HCT116 (cell line): ENCODE results near the gene BBIP1. TPM values are rescaled to one million over a fixed set of nuclear protein-coding genes. Genes with fewer than 3 reads are reported as not detected.

Experiments
- ATAC-seq: fragments of 200-7000 bp; cut with Tn5 transposase; 2 replicates; pipeline ENCODE4 v1.9.1; 2020; ENCODE audit warnings: mild to moderate bottlenecking, moderate library complexity
- Bru-seq: library from RNA; stranded (reverse); fragments of 400-500 nt; gene quantifications from one replicate; lab custom pipeline; 2021; lab: Mats Ljungman, UMichigan
- BruChase-seq, 2 experiments: library from RNA; stranded (reverse); fragments of 400-500 nt; gene quantifications; one replicate each; lab custom pipeline; 2021; lab: Mats Ljungman, UMichigan
- BruUV-seq: library from RNA; stranded (reverse); fragments of 400-500 nt; replicated peaks from 2 replicates; lab custom pipeline; 2021; lab: Mats Ljungman, UMichigan
- CTCF ChIA-PET: fragments of 300-600 bp; sonication (Branson Sonifier 250); formaldehyde crosslinking; loops from one replicate; lab custom pipeline; 2021; ENCODE audit warnings: antibody characterized with exemption; lab: Charles Lee
- POLR2A ChIA-PET: fragments of 300-600, 350-600 bp; sonication (Branson Sonifier 250); formaldehyde crosslinking; loops from one replicate; lab custom pipeline; 2021; ENCODE audit warnings: antibody characterized with exemption; lab: Charles Lee
- RAD21 ChIA-PET, 2 experiments: fragments of 300-600 bp; sonication (Branson Sonifier 250); formaldehyde crosslinking; loops; one replicate each; lab custom pipeline; 2023; ENCODE audit warnings: low total read pairs in 2 of 2; ENCODE audit not compliant: uncharacterized antibody in 2 of 2, unreplicated experiment in 2 of 2, low non-redundant PET in 1 of 2; lab: Charles Lee
- DNase-seq: peaks from one replicate; pipeline ENCODE4 v3.0.0-alpha.2; 2010; ENCODE audit warnings: low read depth, low spot score
- H2AFZ ChIP-seq: fragments of 200-600 bp; shearing (Covaris generic), sonication (generic); 2 replicates; pipeline ENCODE4 v1.6.1; 2017; ENCODE audit warnings: low read depth, mixed run types, mixed read lengths, antibody characterized with exemption, low read length; ENCODE audit not compliant: poor library complexity, severe bottlenecking
- H3K27ac ChIP-seq: 2 replicates; pipeline ENCODE4 v1.5.1; 2012; ENCODE audit warnings: low read depth, low read length
- H3K27me3 ChIP-seq: fragments of 200-600 bp; sonication (generic); 2 replicates; pipeline ENCODE4 v1.6.1; 2016; ENCODE audit warnings: mixed run types, low read length, mixed read lengths; ENCODE audit not compliant: insufficient read depth
- H3K36me3 ChIP-seq, 2 experiments: fragments of 200-500 bp in 1 of 2; fragments of 200-600 bp in 1 of 2; sonication (Bioruptor generic) in 1 of 2; sonication (generic) in 1 of 2; 2 replicates each; pipeline versions ENCODE4 v1.5.1 to v1.6.1; 2014 to 2016; ENCODE audit warnings: low read length in 2 of 2, inconsistent platforms in 1 of 2, mixed read lengths in 1 of 2, mixed run types in 1 of 2; ENCODE audit not compliant: insufficient read depth in 2 of 2, control insufficient read depth in 1 of 2
- H3K4me1 ChIP-seq, 2 experiments: fragments of 200-600 bp in 1 of 2; sonication (generic) in 1 of 2; 2 replicates each; pipeline versions ENCODE4 v1.5.1 to v1.6.1; 2012 to 2017; ENCODE audit warnings: low read length in 2 of 2, inconsistent platforms in 1 of 2, mild to moderate bottlenecking in 1 of 2, mixed read lengths in 1 of 2, mixed run types in 1 of 2, moderate library complexity in 1 of 2; ENCODE audit not compliant: insufficient read depth in 2 of 2, control insufficient read depth in 1 of 2
- H3K4me2 ChIP-seq: fragments of 200-600 bp; sonication (generic); 2 replicates; pipeline ENCODE4 v1.6.1; 2017; ENCODE audit warnings: mixed run types, low read length, mixed read lengths
- H3K4me3 ChIP-seq, 2 experiments: fragments of 200-600 bp in 1 of 2; sonication (generic) in 1 of 2; replicated peaks in 1 of 2; 2 replicates each; pipeline ENCODE4 v1.5.1; 2011 to 2016; ENCODE audit warnings: low read length in 2 of 2, control low read depth in 1 of 2, low read depth in 1 of 2, mild to moderate bottlenecking in 1 of 2, mixed read lengths in 1 of 2, mixed run types in 1 of 2
- H3K79me2 ChIP-seq: fragments of 200-600 bp; sonication (generic); 2 replicates; pipeline ENCODE4 v1.6.1; 2017; ENCODE audit warnings: mild to moderate bottlenecking, mixed run types, low read length, moderate library complexity, mixed read lengths; ENCODE audit not compliant: insufficient read depth
- H3K9ac ChIP-seq: fragments of 200-600 bp; sonication (generic); 2 replicates; pipeline ENCODE4 v1.6.1; 2016; ENCODE audit warnings: low read length, mixed read lengths
- H3K9me2 ChIP-seq: fragments of 200-600 bp; sonication (generic), shearing (Covaris generic); 2 replicates; pipeline ENCODE4 v1.6.1; 2017; ENCODE audit warnings: mixed run types, mild to moderate bottlenecking, moderate library complexity; ENCODE audit not compliant: insufficient read depth
- H3K9me3 ChIP-seq, 2 experiments: fragments of 200-500 bp in 1 of 2; fragments of 200-600 bp in 1 of 2; sonication (Bioruptor generic) in 1 of 2; sonication (generic) in 1 of 2; 2 replicates each; pipeline ENCODE4 v1.6.1; 2014 to 2017; ENCODE audit warnings: low read length in 2 of 2, mixed read lengths in 2 of 2, inconsistent platforms in 1 of 2, low read depth in 1 of 2, mild to moderate bottlenecking in 1 of 2, mixed run types in 1 of 2, moderate library complexity in 1 of 2; ENCODE audit not compliant: control insufficient read depth in 1 of 2, insufficient read depth in 1 of 2
- H4K20me1 ChIP-seq: fragments of 200-600 bp; sonication (generic), shearing (Covaris generic); 2 replicates; pipeline ENCODE4 v1.6.1; 2017; ENCODE audit warnings: mixed run types, mild to moderate bottlenecking, moderate library complexity; ENCODE audit not compliant: insufficient read depth
- CBX3 ChIP-seq: IDR thresholded peaks from 2 replicates; pipeline ENCODE4 v1.6.1; 2012; ENCODE audit warnings: low read depth
- CEBPB ChIP-seq: IDR thresholded peaks from 2 replicates; pipeline ENCODE4 v1.6.1; 2012; ENCODE audit warnings: low read depth
- EZH2phosphoT487 ChIP-seq: fragments of 200-600 bp; IDR thresholded peaks from 2 replicates; pipeline ENCODE4 v1.6.1; 2018; ENCODE audit warnings: antibody characterized with exemption, borderline replicate concordance
- JUND ChIP-seq: IDR thresholded peaks from 2 replicates; pipeline ENCODE4 v1.6.1; 2012
- POLR2A ChIP-seq: IDR thresholded peaks from 2 replicates; pipeline ENCODE4 v1.7.0; 2011; ENCODE audit warnings: borderline replicate concordance; ENCODE audit not compliant: insufficient read depth, insufficient read length; ENCODE audit errors: extremely low read depth
- POLR2AphosphoS5 ChIP-seq: IDR thresholded peaks from 2 replicates; pipeline ENCODE4 v1.6.1; 2011; ENCODE audit warnings: mild to moderate bottlenecking, low read depth, low read length, moderate library complexity
- RAD21 ChIP-seq: IDR thresholded peaks from 2 replicates; pipeline ENCODE4 v1.6.1; 2012; ENCODE audit warnings: low read depth, mild to moderate bottlenecking
- SIN3A ChIP-seq: IDR thresholded peaks from 2 replicates; pipeline ENCODE4 v1.6.1; 2012; ENCODE audit warnings: low read depth
- SP1 ChIP-seq: IDR thresholded peaks from 2 replicates; pipeline ENCODE4 v1.6.1; 2012; ENCODE audit warnings: low read depth
- SRF ChIP-seq: IDR thresholded peaks from 2 replicates; pipeline ENCODE4 v1.6.1; 2012; ENCODE audit warnings: low read depth
- TCF7L2 ChIP-seq: IDR thresholded peaks from 2 replicates; pipeline ENCODE4 v1.7.0; 2011; ENCODE audit warnings: borderline replicate concordance, inconsistent platforms; ENCODE audit not compliant: insufficient read depth, insufficient read length; ENCODE audit errors: extremely low read depth
- YY1 ChIP-seq: IDR thresholded peaks from 2 replicates; pipeline ENCODE4 v1.6.1; 2011; ENCODE audit warnings: low read length, low read depth, moderate library complexity, mild to moderate bottlenecking; ENCODE audit not compliant: insufficient replicate concordance; ENCODE audit errors: extremely low read depth
- intact Hi-C: fragments of 100-400 bp; cut with micrococcal nuclease; formaldehyde crosslinking; loops from 2 replicates; pipeline ENCODE4 v1.10.0; 2022
- long read RNA-seq: library from polyadenylated mRNA; unstranded; transcript quantifications from one replicate; pipeline ENCODE4 v2.0.0, GENCODE V29; 2021; ENCODE audit not compliant: unreplicated experiment
- polyA plus RNA-seq: library from polyadenylated mRNA; unstranded; fragments of >200 nt; gene quantifications from 2 replicates; pipeline ENCODE4 v1.2.1, GENCODE V29; 2012; ENCODE audit warnings: missing spikeins
- total RNA-seq: library from RNA; stranded (reverse); gene quantifications from one replicate; pipeline ENCODE4 v1.2.1, GENCODE V29; 2021; ENCODE audit not compliant: unreplicated experiment
- TF ChIP-seq, protein P1 (sequence below): IDR thresholded peaks from 2 replicates; pipeline ENCODE4 v1.6.1; 2012; ENCODE audit warnings: low read depth
- TF ChIP-seq, protein P2 (sequence below): IDR thresholded peaks from 2 replicates; pipeline ENCODE4 v1.6.1; 2012
- TF ChIP-seq, protein P3 (sequence below): IDR thresholded peaks from 2 replicates; pipeline ENCODE4 v1.6.1; 2012
- TF ChIP-seq, protein P4 (sequence below): IDR thresholded peaks from 2 replicates; pipeline ENCODE4 v1.6.1; 2011; ENCODE audit warnings: mild to moderate bottlenecking, low read length, moderate library complexity; ENCODE audit not compliant: insufficient replicate concordance; ENCODE audit errors: extremely low read depth

Gene BBIP1, protein sequence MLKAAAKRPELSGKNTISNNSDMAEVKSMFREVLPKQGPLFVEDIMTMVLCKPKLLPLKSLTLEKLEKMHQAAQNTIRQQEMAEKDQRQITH
- total RNA-seq (38.9 TPM), Bru-seq, nascent RNA (percentile 82 among the genes with signal in this experiment), BruChase-seq, experiment 1, labeled RNA remaining after a 6-hour chase (percentile 81 among the genes with signal in this experiment), BruChase-seq, experiment 2, labeled RNA remaining after a 2-hour chase (percentile 90 among the genes with signal in this experiment)
- 15.2 and 25.5 TPM in 2 replicates for polyA plus RNA-seq
- long read RNA-seq, full-length matches to known transcripts, result 7 of 12 reads
- long read RNA-seq, partial matches to known transcripts, result 3 of 12 reads
- long read RNA-seq, other reads (novel, unspliced or antisense), result 2 of 12 reads

DNA sequence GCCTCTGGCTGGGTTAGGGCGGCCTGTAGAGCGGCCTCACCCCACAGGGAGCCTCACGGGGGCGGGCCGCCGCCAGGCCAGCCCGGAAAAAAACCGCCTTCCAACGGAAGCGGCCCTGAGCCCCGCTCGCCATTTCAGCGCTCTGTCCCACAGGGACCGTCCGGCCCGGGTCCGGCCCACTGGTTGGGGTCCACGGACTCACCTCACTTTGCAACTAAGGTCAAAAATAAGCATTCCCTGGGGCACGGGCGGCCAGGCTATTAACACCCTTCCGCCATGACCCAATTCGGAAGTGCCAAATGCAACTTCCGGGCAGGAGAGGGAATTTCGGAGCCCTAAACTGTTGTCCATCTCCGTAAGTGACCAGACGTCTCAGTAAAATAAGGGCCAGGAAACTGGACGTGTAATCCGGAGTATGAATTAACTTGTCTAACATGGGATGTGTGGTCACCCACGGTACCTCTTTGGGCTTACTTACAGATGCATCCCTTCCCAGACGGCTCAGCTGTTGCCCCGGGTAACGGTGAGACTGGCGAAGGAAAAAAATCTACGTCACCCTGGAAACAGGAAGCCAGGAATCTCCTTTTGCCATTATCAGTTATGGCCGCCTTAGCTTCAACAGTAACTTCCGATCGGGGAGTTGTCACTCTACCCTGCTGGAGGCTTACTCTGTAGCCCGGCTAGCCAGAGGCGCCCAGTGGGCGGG is at the start of gene BBIP1:
Gene BBIP1 (minus strand): TSS at position 538 of the 706 bp plus-strand sequence. CDS start 1,023 bp downstream, outside the sequence.
- H3K4me2 ChIP-seq, result peak within 1 kb of the TSS; percentile 89
- H3K36me3 ChIP-seq, result no peaks in the 10 kb centered on the region
- intact Hi-C loops, result no loop called here
- DNase-seq, result peak; percentile 100
- no peaks in the 10 kb centered on the region for H3K27me3 ChIP-seq
- ChIA-PET CTCF (interaction anchor here (0.6 to 1.8 kb wide), 13 partner anchors 17 to 783 kb away, joined by 3 to 9 read pairs (median 3); no protein-coding TSS in a partner anchor), POLR2A (interaction anchor here (0.6 to 3.0 kb wide), 23 partner anchors 8 to 1457 kb away, joined by 3 to 35 read pairs (median 5); partner anchors contain the start of gene PDCD4), RAD21 (interaction anchor here in 1 of 2 experiments (0.7 to 1.2 kb wide), 2 partner anchors 172 to 261 kb away, joined by 3 read pairs; no protein-coding TSS in a partner anchor)
- peak within 1 kb of the TSS; percentile 80 to 86 for H3K4me3 ChIP-seq
- ATAC-seq, result peak; percentile 91
- no peaks in the 10 kb centered on the region for H3K9me3 ChIP-seq
- no peaks in the 10 kb centered on the region; the same call in 1 of the 2 replicates for H4K20me1 ChIP-seq
- BruUV-seq, result TSS peak; percentile 57
- no peaks in the 10 kb centered on the region for H3K9me2 ChIP-seq
- H3K79me2 ChIP-seq, result peaks cover 42% of the 10 kb centered on the region
- H3K9ac ChIP-seq, result peak within 1 kb of the TSS; percentile 77
- H3K27ac ChIP-seq, result peak within 1 kb of the TSS; percentile 83
- peak within 1 kb of the TSS; percentile 76 for H2AFZ ChIP-seq
- H3K4me1 ChIP-seq, result peaks cover 4 to 17% of the 10 kb centered on the region in 2 experiments; a peak in 3 of 4 replicates
- TF ChIP-seq, protein P1, sequence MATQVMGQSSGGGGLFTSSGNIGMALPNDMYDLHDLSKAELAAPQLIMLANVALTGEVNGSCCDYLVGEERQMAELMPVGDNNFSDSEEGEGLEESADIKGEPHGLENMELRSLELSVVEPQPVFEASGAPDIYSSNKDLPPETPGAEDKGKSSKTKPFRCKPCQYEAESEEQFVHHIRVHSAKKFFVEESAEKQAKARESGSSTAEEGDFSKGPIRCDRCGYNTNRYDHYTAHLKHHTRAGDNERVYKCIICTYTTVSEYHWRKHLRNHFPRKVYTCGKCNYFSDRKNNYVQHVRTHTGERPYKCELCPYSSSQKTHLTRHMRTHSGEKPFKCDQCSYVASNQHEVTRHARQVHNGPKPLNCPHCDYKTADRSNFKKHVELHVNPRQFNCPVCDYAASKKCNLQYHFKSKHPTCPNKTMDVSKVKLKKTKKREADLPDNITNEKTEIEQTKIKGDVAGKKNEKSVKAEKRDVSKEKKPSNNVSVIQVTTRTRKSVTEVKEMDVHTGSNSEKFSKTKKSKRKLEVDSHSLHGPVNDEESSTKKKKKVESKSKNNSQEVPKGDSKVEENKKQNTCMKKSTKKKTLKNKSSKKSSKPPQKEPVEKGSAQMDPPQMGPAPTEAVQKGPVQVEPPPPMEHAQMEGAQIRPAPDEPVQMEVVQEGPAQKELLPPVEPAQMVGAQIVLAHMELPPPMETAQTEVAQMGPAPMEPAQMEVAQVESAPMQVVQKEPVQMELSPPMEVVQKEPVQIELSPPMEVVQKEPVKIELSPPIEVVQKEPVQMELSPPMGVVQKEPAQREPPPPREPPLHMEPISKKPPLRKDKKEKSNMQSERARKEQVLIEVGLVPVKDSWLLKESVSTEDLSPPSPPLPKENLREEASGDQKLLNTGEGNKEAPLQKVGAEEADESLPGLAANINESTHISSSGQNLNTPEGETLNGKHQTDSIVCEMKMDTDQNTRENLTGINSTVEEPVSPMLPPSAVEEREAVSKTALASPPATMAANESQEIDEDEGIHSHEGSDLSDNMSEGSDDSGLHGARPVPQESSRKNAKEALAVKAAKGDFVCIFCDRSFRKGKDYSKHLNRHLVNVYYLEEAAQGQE, result no peak
- TF ChIP-seq POLR2A, result no peak
- peak; percentile 26; the same call in 1 of the 2 replicates for TF ChIP-seq CBX3
- no peak for TF ChIP-seq CEBPB
- no peak for TF ChIP-seq EZH2phosphoT487
- TF ChIP-seq, protein P2, sequence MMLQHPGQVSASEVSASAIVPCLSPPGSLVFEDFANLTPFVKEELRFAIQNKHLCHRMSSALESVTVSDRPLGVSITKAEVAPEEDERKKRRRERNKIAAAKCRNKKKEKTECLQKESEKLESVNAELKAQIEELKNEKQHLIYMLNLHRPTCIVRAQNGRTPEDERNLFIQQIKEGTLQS, result no peak
- no peak for TF ChIP-seq RAD21
- TF ChIP-seq SP1, result peak; percentile 93
- TF ChIP-seq POLR2AphosphoS5, result peak; percentile 70
- peak; percentile 26 for TF ChIP-seq TCF7L2
- peak; percentile 80 for TF ChIP-seq SIN3A
- peak; percentile 97 for TF ChIP-seq SRF
- TF ChIP-seq JUND, result no peak
- TF ChIP-seq, protein P3, sequence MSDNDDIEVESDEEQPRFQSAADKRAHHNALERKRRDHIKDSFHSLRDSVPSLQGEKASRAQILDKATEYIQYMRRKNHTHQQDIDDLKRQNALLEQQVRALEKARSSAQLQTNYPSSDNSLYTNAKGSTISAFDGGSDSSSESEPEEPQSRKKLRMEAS, result peak; percentile 71
- peak; percentile 100 for TF ChIP-seq YY1
- TF ChIP-seq, protein P4, sequence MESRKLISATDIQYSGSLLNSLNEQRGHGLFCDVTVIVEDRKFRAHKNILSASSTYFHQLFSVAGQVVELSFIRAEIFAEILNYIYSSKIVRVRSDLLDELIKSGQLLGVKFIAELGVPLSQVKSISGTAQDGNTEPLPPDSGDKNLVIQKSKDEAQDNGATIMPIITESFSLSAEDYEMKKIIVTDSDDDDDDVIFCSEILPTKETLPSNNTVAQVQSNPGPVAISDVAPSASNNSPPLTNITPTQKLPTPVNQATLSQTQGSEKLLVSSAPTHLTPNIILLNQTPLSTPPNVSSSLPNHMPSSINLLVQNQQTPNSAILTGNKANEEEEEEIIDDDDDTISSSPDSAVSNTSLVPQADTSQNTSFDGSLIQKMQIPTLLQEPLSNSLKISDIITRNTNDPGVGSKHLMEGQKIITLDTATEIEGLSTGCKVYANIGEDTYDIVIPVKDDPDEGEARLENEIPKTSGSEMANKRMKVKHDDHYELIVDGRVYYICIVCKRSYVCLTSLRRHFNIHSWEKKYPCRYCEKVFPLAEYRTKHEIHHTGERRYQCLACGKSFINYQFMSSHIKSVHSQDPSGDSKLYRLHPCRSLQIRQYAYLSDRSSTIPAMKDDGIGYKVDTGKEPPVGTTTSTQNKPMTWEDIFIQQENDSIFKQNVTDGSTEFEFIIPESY, result peak; percentile 42
